Activated CD4-positive, alpha-beta memory T cell treated with anti-CD3 and anti-CD28 coated beads, Interleukin-2, amount 10 ng/mL, durations not matched to agents 7 days and 5 days (primary cell): ENCODE measurements around the gene SUSD4. TPM values are rescaled to one million over a fixed set of nuclear protein-coding genes. Genes with fewer than 3 reads are reported as not detected.
"Not testable (repeated sequence)": the region's sequence is repeated elsewhere in the genome, so short reads cannot be mapped to it uniquely, and the experiment has no call there.

ENCODE experiments used
- CTCF ChIA-PET: fragments of 350-600 bp; sonication (Branson Sonifier 250); formaldehyde crosslinking; loops from one replicate; lab custom pipeline; 2021; ENCODE audit warnings: antibody characterized with exemption, inconsistent platforms; lab: Charles Lee
- POLR2A ChIA-PET: fragments of 350-600 bp; sonication (Branson Sonifier 250); formaldehyde crosslinking; loops from one replicate; lab custom pipeline; 2021; ENCODE audit warnings: antibody characterized with exemption; lab: Charles Lee
- DNase-seq: peaks from one replicate; pipeline ENCODE4 v3.0.0-alpha.2; 2020
- H3K27ac Mint-ChIP-seq: one replicate; pipeline ENCODE4 v1.8.0; 2021; ENCODE audit warnings: mild to moderate bottlenecking, mixed read lengths
- H3K27me3 Mint-ChIP-seq: one replicate; pipeline ENCODE4 v1.8.0; 2021; ENCODE audit warnings: mixed read lengths
- H3K36me3 Mint-ChIP-seq: one replicate; pipeline ENCODE4 v1.8.0; 2021; ENCODE audit warnings: low read depth, mixed read lengths
- H3K4me1 Mint-ChIP-seq: one replicate; pipeline ENCODE4 v1.8.0; 2021; ENCODE audit warnings: mixed read lengths
- H3K4me3 Mint-ChIP-seq: one replicate; pipeline ENCODE4 v1.8.0; 2021; ENCODE audit warnings: mild to moderate bottlenecking, mixed read lengths
- H3K9me3 Mint-ChIP-seq: one replicate; pipeline ENCODE4 v1.8.0; 2021; ENCODE audit warnings: mixed read lengths
- total RNA-seq, 2 experiments: library from RNA; stranded (reverse); gene quantifications; one replicate each; pipeline ENCODE4 v1.2.3, GENCODE V29; 2021

SUSD4 gene
- total RNA-seq, 2 experiments from 2014 or later = 0.23 to 0.28 TPM

DNA sequence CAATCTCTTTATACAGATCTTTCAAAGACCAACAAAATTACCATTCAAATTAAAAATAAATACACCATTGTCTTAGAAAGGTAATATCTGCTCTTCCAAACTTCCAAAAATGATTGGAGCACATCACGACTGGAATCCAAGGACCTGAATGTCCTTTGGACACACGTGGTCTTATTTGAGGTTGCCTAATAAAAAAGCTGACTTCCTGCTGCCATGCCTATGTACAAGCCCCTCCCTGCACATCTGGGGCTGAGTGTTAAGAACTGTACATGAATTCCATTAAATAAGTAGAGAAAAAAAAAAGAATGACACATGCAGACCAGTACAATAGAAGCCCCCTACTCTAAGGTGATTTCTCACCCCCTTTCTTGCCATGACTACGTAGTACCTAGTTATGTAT is 73.6 kb downstream of the SUSD4 start:
- ChIA-PET POLR2A (no interaction called here), CTCF (no interaction called here)
- DNase-seq = no peak
- Mint-ChIP-seq H3K27ac (no peak overlapping the region), H3K4me3 (no peak overlapping the region), H3K36me3 (no peaks in the 10 kb centered on the region), H3K4me1 (no peaks in the 10 kb centered on the region), H3K9me3 (peaks cover 3% of the 10 kb centered on the region), H3K27me3 (no peaks in the 10 kb centered on the region)

- POLR2A ChIA-PET = no interaction called here
- Mint-ChIP-seq H3K27ac (no peak overlapping the region), H3K4me3 (no peak overlapping the region), H3K27me3 (no peaks in the 10 kb centered on the region), H3K36me3 (no peaks in the 10 kb centered on the region), H3K9me3 (peaks cover 8% of the 10 kb centered on the region), H3K4me1 (no peaks in the 10 kb centered on the region)
- DNase-seq = no peak
- CTCF ChIA-PET = no interaction called here
Measured at GRCh38 chr1:223289621-223290020, 74.4 kb downstream of the SUSD4 start.

GRCh38 chr1:223288826-223289225 is 75.2 kb downstream of the SUSD4 start:
- Mint-ChIP-seq H3K36me3 (no peaks in the 10 kb centered on the region), H3K27me3 (no peaks in the 10 kb centered on the region), H3K27ac (no peak overlapping the region), H3K9me3 (peaks cover 8% of the 10 kb centered on the region), H3K4me1 (no peaks in the 10 kb centered on the region), H3K4me3 (no peak overlapping the region)
- ChIA-PET CTCF (no interaction called here), POLR2A (no interaction called here)
- no peak for DNase-seq

GRCh38 chr1:223285452-223285851 is 78.5 kb downstream of the SUSD4 start:
- Mint-ChIP-seq H3K9me3 (peaks cover 8% of the 10 kb centered on the region), H3K4me1 (no peaks in the 10 kb centered on the region), H3K4me3 (no peak overlapping the region), H3K27ac (no peak overlapping the region), H3K36me3 (no peaks in the 10 kb centered on the region), H3K27me3 (no peaks in the 10 kb centered on the region)
- ChIA-PET CTCF (no interaction called here), POLR2A (no interaction called here)
- DNase-seq = no peak

DNA sequence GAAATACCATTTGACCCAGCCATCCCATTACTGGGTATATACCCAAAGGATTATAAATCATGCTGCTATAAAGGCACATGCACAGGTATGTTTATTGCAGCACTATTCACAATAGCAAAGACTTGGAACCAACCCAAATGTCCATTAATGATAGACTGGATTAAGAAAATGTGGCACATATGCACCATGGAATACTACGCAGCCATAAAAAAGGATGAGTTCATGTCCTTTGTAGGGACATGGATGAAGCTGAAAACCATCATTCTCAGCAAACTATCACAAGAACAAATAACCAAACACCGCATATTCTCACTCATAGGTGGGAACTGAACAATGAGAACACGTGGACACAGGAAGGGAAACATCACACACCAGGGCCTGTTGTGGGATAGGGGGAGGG is 80.3 kb downstream of the SUSD4 start:
- POLR2A ChIA-PET, H3K27ac Mint-ChIP-seq, H3K36me3 Mint-ChIP-seq, CTCF ChIA-PET, DNase-seq, H3K9me3 Mint-ChIP-seq, H3K4me1 Mint-ChIP-seq, H3K4me3 Mint-ChIP-seq, H3K27me3 Mint-ChIP-seq: not testable (repeated sequence)

GRCh38 chr1:223278311-223278710 is 85.7 kb downstream of the SUSD4 start:
- DNase-seq, H3K36me3 Mint-ChIP-seq, POLR2A ChIA-PET, H3K27ac Mint-ChIP-seq, CTCF ChIA-PET, H3K9me3 Mint-ChIP-seq, H3K27me3 Mint-ChIP-seq, H3K4me3 Mint-ChIP-seq, H3K4me1 Mint-ChIP-seq: not testable (repeated sequence)

GRCh38 chr1:223276029-223276428 is 87.9 kb downstream of the SUSD4 start:
- Mint-ChIP-seq H3K4me1 (no peaks in the 10 kb centered on the region), H3K27ac (no peak overlapping the region), H3K4me3 (no peak overlapping the region), H3K27me3 (no peaks in the 10 kb centered on the region), H3K9me3 (no peaks in the 10 kb centered on the region), H3K36me3 (no peaks in the 10 kb centered on the region)
- ChIA-PET POLR2A (no interaction called here), CTCF (no interaction called here)
- no peak for DNase-seq

- Mint-ChIP-seq H3K27me3 (no peaks in the 10 kb centered on the region), H3K4me3 (no peak overlapping the region), H3K27ac (no peak overlapping the region), H3K36me3 (no peaks in the 10 kb centered on the region), H3K4me1 (no peaks in the 10 kb centered on the region), H3K9me3 (no peaks in the 10 kb centered on the region)
- POLR2A ChIA-PET = no interaction called here
- no peak for DNase-seq
- CTCF ChIA-PET = interaction anchor here (1.1 kb wide), 1 partner anchor 140 kb away, joined by 3 read pairs; no protein-coding TSS in a partner anchor
Measured at GRCh38 chr1:223273511-223273910, 90.5 kb downstream of the SUSD4 start.

DNA sequence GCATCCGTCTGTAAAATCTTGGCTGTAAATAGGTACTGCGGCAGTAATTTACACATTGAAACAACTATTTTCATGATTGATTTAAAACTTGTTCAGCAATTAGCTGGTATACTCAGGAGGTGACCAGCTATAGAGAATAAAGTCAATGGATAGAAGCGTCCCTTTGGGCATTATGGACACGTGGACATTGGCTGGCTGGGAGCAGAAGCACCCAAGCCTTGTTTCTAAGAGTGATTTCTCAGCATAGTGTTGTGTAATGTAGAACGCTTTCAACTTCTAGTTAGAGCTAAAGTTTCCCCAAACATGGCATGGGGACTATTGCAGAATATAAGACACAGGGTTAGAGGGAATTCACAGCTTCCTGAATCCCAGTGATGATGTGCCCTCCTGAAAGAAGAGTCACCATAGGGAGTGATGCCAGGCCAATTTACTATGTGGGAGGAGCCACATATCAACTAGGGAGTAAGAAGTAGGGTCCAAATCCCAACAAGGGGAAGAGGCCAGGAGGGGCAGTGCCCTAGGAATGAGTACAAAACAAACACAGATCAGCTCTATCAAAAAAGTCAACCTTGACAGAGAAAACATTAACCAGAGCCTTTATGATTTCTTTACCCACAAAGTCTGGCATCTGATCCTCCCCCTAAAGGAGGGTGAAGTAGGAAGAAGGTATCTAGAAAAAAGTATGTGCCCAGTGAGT is 92.7 kb downstream of the SUSD4 start:
- H3K27me3 Mint-ChIP-seq = no peaks in the 10 kb centered on the region
- ChIA-PET POLR2A (no interaction called here), CTCF (interaction anchor here (1.9 kb wide), 1 partner anchor 138 kb away, joined by 4 read pairs; no protein-coding TSS in a partner anchor)
- no peaks in the 10 kb centered on the region for H3K36me3 Mint-ChIP-seq
- H3K4me1 Mint-ChIP-seq = no peaks in the 10 kb centered on the region
- H3K27ac Mint-ChIP-seq = no peak overlapping the region
- H3K9me3 Mint-ChIP-seq = no peaks in the 10 kb centered on the region
- DNase-seq = no peak
- no peak overlapping the region for H3K4me3 Mint-ChIP-seq

DNA sequence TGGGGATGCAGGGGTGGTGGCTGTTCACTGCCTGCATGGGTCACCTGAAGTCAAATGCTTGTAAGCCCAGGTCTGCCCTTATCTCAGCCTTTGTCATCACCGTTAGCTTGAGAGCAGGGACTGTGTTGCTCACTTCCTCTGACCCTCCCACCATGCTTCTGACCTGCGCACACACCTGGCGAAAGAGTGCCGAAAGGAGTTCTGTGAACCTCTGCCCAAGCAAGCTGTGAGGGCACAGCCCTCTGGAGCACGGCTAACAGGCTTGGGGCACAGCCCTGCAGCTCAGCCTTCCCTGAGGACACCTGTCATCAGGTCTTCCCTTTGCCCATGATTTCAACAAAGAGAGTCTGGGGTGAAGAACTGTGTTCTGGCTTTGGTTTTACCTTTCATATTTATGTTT is 93.8 kb downstream of the SUSD4 start:
- no peak for DNase-seq
- Mint-ChIP-seq H3K9me3 (no peaks in the 10 kb centered on the region), H3K4me1 (no peaks in the 10 kb centered on the region), H3K4me3 (no peak overlapping the region), H3K27ac (no peak overlapping the region), H3K36me3 (no peaks in the 10 kb centered on the region), H3K27me3 (no peaks in the 10 kb centered on the region)
- ChIA-PET CTCF (interaction anchor here (1.9 kb wide), 1 partner anchor 137 kb away, joined by 4 read pairs; no protein-coding TSS in a partner anchor), POLR2A (no interaction called here)

- ChIA-PET CTCF (no interaction called here), POLR2A (no interaction called here)
- Mint-ChIP-seq H3K27ac (no peak overlapping the region), H3K36me3 (no peaks in the 10 kb centered on the region), H3K9me3 (no peaks in the 10 kb centered on the region), H3K4me1 (no peaks in the 10 kb centered on the region), H3K4me3 (no peak overlapping the region), H3K27me3 (no peaks in the 10 kb centered on the region)
- no peak for DNase-seq
Measured at GRCh38 chr1:223269006-223269405, 95.0 kb downstream of the SUSD4 start.

DNA sequence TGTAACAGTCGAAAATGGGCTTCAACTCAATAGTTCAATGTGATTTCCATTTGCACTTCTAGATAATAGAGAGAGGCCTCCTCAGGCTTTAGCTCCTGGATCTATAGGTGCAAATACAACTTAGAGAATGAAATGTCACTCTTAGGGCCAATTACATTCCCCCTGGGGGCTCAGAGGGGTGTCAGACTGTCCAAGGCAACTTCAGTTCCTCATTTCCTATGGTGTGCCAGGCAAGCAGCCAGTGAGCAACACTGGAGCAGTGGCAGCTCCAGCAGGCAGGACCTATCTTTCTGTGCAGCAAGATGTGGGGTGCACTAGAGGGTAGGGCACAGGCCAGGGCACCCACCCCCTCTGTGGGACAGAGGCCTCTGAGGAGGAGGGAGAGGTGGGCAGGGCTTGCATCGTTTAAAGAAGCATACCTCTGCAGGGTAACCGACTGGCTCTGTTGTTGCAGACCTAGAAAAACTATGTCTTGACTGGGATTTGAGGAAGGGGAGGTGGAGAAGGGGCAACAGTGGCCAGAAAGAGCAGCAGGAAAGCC is 97.3 kb downstream of the SUSD4 start:
- Mint-ChIP-seq H3K4me3 (no peak overlapping the region), H3K9me3 (no peaks in the 10 kb centered on the region), H3K36me3 (no peaks in the 10 kb centered on the region), H3K4me1 (no peaks in the 10 kb centered on the region), H3K27ac (no peak overlapping the region), H3K27me3 (no peaks in the 10 kb centered on the region)
- CTCF ChIA-PET = no interaction called here
- DNase-seq = no peak
- POLR2A ChIA-PET = no interaction called here

DNA sequence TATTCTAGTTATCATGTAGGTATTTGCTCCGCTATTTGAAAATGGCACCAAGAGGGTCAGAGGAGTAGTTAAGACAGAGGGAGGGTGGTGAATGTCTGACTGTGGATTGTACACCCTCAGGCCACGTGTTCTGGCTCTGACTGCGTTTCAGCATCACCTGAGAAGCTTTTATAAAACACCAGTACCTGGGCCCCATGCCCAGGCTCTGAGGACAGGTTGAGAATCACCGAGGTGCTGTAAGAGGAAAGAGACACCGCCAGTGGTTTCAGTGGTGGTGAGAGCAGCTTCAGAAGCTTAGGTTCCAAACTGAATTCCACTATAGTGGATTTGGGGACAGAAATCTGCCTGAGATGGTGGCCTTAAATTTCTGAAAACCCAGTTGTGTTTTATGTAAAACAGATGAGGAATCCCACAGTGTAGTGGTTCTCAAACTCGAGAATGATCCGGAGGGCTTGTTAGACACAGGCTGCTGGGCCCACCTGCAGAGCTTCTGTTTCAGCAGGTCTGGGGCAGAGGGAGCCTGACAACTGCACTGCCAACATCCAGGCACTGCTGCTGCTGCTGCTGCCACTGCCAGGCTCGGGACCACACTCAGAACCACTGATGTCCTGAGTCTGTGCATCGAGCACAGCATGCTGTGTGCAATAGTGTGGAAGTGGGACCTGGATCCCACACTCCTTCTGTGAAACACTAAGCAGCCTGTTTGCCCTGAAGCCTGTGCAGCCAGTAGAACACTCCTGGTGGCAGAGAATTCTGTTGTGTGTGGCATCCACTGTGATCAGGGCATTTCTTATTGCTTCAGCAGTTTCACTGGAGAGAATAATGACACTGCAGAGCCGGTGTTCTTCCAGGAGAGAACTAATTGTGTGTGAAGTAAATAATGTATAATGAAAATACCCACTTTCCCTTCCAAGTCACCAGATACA is 98.7 kb downstream of the SUSD4 start:
- H3K4me3 Mint-ChIP-seq = no peak overlapping the region
- ChIA-PET POLR2A (no interaction called here), CTCF (no interaction called here)
- H3K4me1 Mint-ChIP-seq = no peaks in the 10 kb centered on the region
- no peak for DNase-seq
- no peak overlapping the region for H3K27ac Mint-ChIP-seq
- no peaks in the 10 kb centered on the region for H3K36me3 Mint-ChIP-seq
- H3K27me3 Mint-ChIP-seq = no peaks in the 10 kb centered on the region
- no peaks in the 10 kb centered on the region for H3K9me3 Mint-ChIP-seq
